GM12878 (cell line): ENCODE measurements around the gene KCNB1. TPM values are rescaled to one million over a fixed set of nuclear protein-coding genes. Genes with fewer than 3 reads are reported as not detected.

ENCODE experiments used
- ATAC-seq: fragments of 200-7000 bp; cut with Tn5 transposase; 3 replicates; pipeline ENCODE4 v1.9.1; 2020; ENCODE audit warnings: mild to moderate bottlenecking, moderate library complexity
- BruUV-seq: library from RNA; stranded (reverse); fragments of 400-500 nt; replicated peaks from 2 replicates; lab custom pipeline; 2021; lab: Mats Ljungman, UMichigan
- CTCF ChIA-PET: fragments of 300-600 bp; sonication (Branson Sonifier 250); formaldehyde crosslinking; extraction: SDS; loops from one replicate; lab custom pipeline; 2021; ENCODE audit warnings: inconsistent platforms; lab: Yijun Ruan, JAX
- POLR2A ChIA-PET: fragments of 350-600 bp; formaldehyde crosslinking; extraction: SDS; loops from one replicate; lab custom pipeline; 2021; ENCODE audit warnings: inconsistent platforms; lab: Charles Lee
- RAD21 ChIA-PET: fragments of 300-600 bp; sonication (Branson Sonifier 250); formaldehyde crosslinking; loops from one replicate; lab custom pipeline; 2023; ENCODE audit warnings: antibody characterized with exemption; ENCODE audit not compliant: unreplicated experiment; lab: Charles Lee
- SMC1A ChIA-PET: fragments of 300-600 bp; sonication (Branson Sonifier 250); formaldehyde crosslinking; loops from one replicate; lab custom pipeline; 2023; ENCODE audit not compliant: unreplicated experiment, uncharacterized antibody; lab: Charles Lee
- DNase-seq: peaks from one replicate; pipeline ENCODE4 v3.0.0-alpha.2; 2011; ENCODE audit warnings: low read depth, low spot score
- FAIRE-seq: peaks from 3 replicates; lab custom pipeline; 2011; peaks lifted over from hg19 to GRCh38; lab: Jason Lieb, UNC
- H2AFZ ChIP-seq: 2 replicates; pipeline ENCODE4 v1.6.0; 2011; ENCODE audit warnings: low read depth, low read length, control low read depth; ENCODE audit not compliant: control insufficient read depth
- H3K27ac ChIP-seq: 2 replicates; pipeline ENCODE4 v1.5.1; 2011; ENCODE audit warnings: control low read depth; ENCODE audit not compliant: control insufficient read depth, insufficient read depth
- H3K27me3 ChIP-seq, 2 experiments: replicated peaks in 1 of 2; 2 replicates each; pipeline versions ENCODE4 v1.6.0 to v1.6.1; 2011; ENCODE audit warnings: low read length in 1 of 2; ENCODE audit not compliant: control insufficient read depth in 2 of 2, insufficient read depth in 2 of 2
- H3K36me3 ChIP-seq, 2 experiments: 2 replicates each; pipeline ENCODE4 v1.5.1; 2011; ENCODE audit warnings: low read length in 1 of 2; ENCODE audit not compliant: control insufficient read depth in 2 of 2, insufficient read depth in 2 of 2
- H3K4me1 ChIP-seq: 2 replicates; pipeline ENCODE4 v1.6.1; 2011; ENCODE audit warnings: mild to moderate bottlenecking, low read length, moderate library complexity, mixed read lengths; ENCODE audit not compliant: control insufficient read depth, insufficient read depth
- H3K4me2 ChIP-seq: 2 replicates; pipeline ENCODE4 v1.6.0; 2011; ENCODE audit warnings: control low read depth; ENCODE audit not compliant: control insufficient read depth, insufficient read depth
- H3K4me3 ChIP-seq: fragments of 200-600 bp; sonication (generic); 2 replicates; pipeline ENCODE4 v1.5.1; 2016
- H3K79me2 ChIP-seq: 2 replicates; pipeline ENCODE4 v1.6.0; 2011; ENCODE audit warnings: low read length; ENCODE audit not compliant: control insufficient read depth, insufficient read depth
- H3K9ac ChIP-seq: 2 replicates; pipeline ENCODE4 v1.8.0; 2011; ENCODE audit warnings: low read length, control low read depth, mixed read lengths; ENCODE audit not compliant: control insufficient read depth, insufficient read depth
- H3K9me3 ChIP-seq: replicated peaks from 3 replicates; pipeline ENCODE4 v1.5.1; 2011; ENCODE audit warnings: mild to moderate bottlenecking, low read length; ENCODE audit not compliant: control insufficient read depth, insufficient read depth
- H4K20me1 ChIP-seq: 2 replicates; pipeline ENCODE4 v1.6.0; 2011; ENCODE audit not compliant: control insufficient read depth, insufficient read depth
- HDGF ChIP-seq: fragments of 450-650 bp; IDR thresholded peaks from 2 replicates; pipeline ENCODE4 v1.6.1; 2016; ENCODE audit warnings: antibody characterized with exemption
- NR2F1 ChIP-seq: fragments of 450-650 bp; conservative IDR thresholded peaks from 2 replicates; pipeline ENCODE4 v1.6.1; 2017; ENCODE audit warnings: mild to moderate bottlenecking
- RBBP5 ChIP-seq: fragments of 200-600 bp; sonication (generic); conservative IDR thresholded peaks from 2 replicates; pipeline ENCODE4 v1.6.1; 2016
- SP1 ChIP-seq: IDR thresholded peaks from one replicate; pipeline ENCODE4 v1.6.1; 2011; ENCODE audit warnings: low read depth, low read length
- TCF12 ChIP-seq: IDR thresholded peaks from 2 replicates; pipeline ENCODE4 v1.6.1; 2011; ENCODE audit warnings: low read depth, mild to moderate bottlenecking, low read length
- ZNF384 ChIP-seq: IDR thresholded peaks from 2 replicates; pipeline ENCODE4 v1.6.1; 2012; ENCODE audit warnings: low read depth, mild to moderate bottlenecking, low read length, improper control_type of control experiment, borderline replicate concordance
- WGBS: methylation state at CpG from one replicate; pipeline ENCODE4 v1.1.6; 2016; ENCODE audit warnings: low lambda C conversion rate; ENCODE audit not compliant: insufficient replicate concordance, insufficient coverage; ENCODE audit errors: missing lambda C conversion rate; 5-methylcytosine and 5-hydroxymethylcytosine counted together
- in situ Hi-C: fragments of 300-500 bp; cut with MboI; formaldehyde crosslinking; loops from 9 replicates; pipeline ENCODE4 v1.14.3; 2018; ENCODE audit warnings: mixed read lengths
- intact Hi-C: fragments of 100-400 bp; cut with micrococcal nuclease; formaldehyde crosslinking; loops from one replicate; pipeline ENCODE4 v1.14.2; 2022; ENCODE audit not compliant: unreplicated experiment
- polyA plus RNA-seq, 11 experiments: library from polyadenylated mRNA; depleted of rRNA in 4 of 11; unstranded in 6 of 11; stranded (reverse) in 5 of 11; fragments of >200 nt; fragmentation: Nextera tagmentation in 4 of 11; fragmentation: Illumina TruSeq in 1 of 11; extraction: Ambion mirVana in 4 of 11; extraction: Trizol in 1 of 11; gene quantifications; 1 replicate in 1 of 11; 2 replicates in 10 of 11; pipeline versions ENCODE4 v1.2.1 to v1.2.3, GENCODE V29; 2011 to 2016; ENCODE audit warnings: inconsistent platforms in 2 of 11, missing spikeins in 2 of 11, low read depth in 1 of 11
- total RNA-seq, 4 experiments: library from RNA; depleted of rRNA in 3 of 4; stranded (reverse); fragments of >200 nt in 3 of 4; fragmentation: Illumina TruSeq in 1 of 4; extraction: Trizol in 1 of 4; gene quantifications; 2 replicates each; pipeline versions ENCODE4 v1.2.1 to v1.2.3, GENCODE V29; 2013 to 2021
- TF ChIP-seq, protein P1 (sequence below): fragments of 450-650 bp; IDR thresholded peaks from 2 replicates; pipeline ENCODE4 v1.6.1; 2017; ENCODE audit warnings: antibody characterized with exemption, mild to moderate bottlenecking, moderate library complexity
- TF ChIP-seq, protein P2 (sequence below): fragments of 150-350 bp; IDR thresholded peaks from 2 replicates; pipeline ENCODE4 v1.6.1; 2014; ENCODE audit warnings: mild to moderate bottlenecking, low read depth, low read length

KCNB1 gene
- total and polyA plus RNA-seq, 10 of the 15 experiments (the other 5 are each of a cell fraction or from before 2014, with no cell fraction given) = 0.02 to 0.08 (median 0.03) TPM; not detected in 7

DNA sequence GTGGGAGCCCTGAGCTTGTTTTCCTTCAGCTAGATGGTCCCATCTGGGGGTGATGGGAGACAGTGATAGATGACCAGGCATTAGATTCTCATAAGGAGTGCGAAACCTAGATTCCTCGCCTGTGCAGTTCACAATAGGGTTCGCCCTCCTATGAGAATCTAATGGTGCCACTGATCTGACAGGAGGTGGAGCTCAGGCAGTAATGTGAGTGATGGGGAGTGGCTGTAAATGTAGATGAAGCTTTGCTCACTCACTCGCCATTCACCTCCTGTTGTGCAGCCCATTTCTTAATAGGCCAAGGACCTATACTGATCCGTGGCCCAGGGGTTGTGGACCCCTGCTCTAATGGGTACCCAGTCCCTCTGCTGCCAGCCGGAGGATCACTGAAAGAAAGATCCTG lies 20.7 kb upstream of the KCNB1 start:
- Histone ChIP-seq H3K9ac (no peak overlapping the region), H3K4me2 (no peak overlapping the region), H3K79me2 (no peaks in the 10 kb centered on the region), H3K9me3 (no peaks in the 10 kb centered on the region; the same call in 2 of the 3 replicates), H3K27me3 (peaks cover 0 to 4% of the 10 kb centered on the region in 2 experiments; a peak in 2 of 4 replicates), H3K4me3 (no peak overlapping the region), H3K36me3 (no peaks in the 10 kb centered on the region), H2AFZ (no peak overlapping the region), H3K4me1 (no peaks in the 10 kb centered on the region), H3K27ac (no peak overlapping the region), H4K20me1 (no peaks in the 10 kb centered on the region)
- TF ChIP-seq SP1 = no peak
- TF ChIP-seq TCF12 = no peak
- no peak for TF ChIP-seq ZNF384
- TF ChIP-seq, protein P1, sequence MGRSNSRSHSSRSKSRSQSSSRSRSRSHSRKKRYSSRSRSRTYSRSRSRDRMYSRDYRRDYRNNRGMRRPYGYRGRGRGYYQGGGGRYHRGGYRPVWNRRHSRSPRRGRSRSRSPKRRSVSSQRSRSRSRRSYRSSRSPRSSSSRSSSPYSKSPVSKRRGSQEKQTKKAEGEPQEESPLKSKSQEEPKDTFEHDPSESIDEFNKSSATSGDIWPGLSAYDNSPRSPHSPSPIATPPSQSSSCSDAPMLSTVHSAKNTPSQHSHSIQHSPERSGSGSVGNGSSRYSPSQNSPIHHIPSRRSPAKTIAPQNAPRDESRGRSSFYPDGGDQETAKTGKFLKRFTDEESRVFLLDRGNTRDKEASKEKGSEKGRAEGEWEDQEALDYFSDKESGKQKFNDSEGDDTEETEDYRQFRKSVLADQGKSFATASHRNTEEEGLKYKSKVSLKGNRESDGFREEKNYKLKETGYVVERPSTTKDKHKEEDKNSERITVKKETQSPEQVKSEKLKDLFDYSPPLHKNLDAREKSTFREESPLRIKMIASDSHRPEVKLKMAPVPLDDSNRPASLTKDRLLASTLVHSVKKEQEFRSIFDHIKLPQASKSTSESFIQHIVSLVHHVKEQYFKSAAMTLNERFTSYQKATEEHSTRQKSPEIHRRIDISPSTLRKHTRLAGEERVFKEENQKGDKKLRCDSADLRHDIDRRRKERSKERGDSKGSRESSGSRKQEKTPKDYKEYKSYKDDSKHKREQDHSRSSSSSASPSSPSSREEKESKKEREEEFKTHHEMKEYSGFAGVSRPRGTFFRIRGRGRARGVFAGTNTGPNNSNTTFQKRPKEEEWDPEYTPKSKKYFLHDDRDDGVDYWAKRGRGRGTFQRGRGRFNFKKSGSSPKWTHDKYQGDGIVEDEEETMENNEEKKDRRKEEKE = no peak
- no peak for TF ChIP-seq RBBP5
- TF ChIP-seq NR2F1 = no peak
- TF ChIP-seq HDGF = no peak
- TF ChIP-seq, protein P2, sequence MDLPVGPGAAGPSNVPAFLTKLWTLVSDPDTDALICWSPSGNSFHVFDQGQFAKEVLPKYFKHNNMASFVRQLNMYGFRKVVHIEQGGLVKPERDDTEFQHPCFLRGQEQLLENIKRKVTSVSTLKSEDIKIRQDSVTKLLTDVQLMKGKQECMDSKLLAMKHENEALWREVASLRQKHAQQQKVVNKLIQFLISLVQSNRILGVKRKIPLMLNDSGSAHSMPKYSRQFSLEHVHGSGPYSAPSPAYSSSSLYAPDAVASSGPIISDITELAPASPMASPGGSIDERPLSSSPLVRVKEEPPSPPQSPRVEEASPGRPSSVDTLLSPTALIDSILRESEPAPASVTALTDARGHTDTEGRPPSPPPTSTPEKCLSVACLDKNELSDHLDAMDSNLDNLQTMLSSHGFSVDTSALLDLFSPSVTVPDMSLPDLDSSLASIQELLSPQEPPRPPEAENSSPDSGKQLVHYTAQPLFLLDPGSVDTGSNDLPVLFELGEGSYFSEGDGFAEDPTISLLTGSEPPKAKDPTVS = no peak
- in situ Hi-C loops = loop anchor here (25.0 kb wide), 1 partner anchor 166 kb away; no protein-coding TSS in a partner anchor
- ChIA-PET CTCF (no interaction called here), POLR2A (no interaction called here), SMC1A (no interaction called here), RAD21 (no interaction called here)
- DNase-seq = no peak
- 27% methylated on average over 6 of the region's 6 CpGs for WGBS
- FAIRE-seq = no peak
- intact Hi-C loops = no loop called here
- no peak for ATAC-seq
- BruUV-seq = no TSS peak
